Non-pigmented ciliary epithelial cell (primary cell): ENCODE measurements around the gene PRKCI.
"Not testable (repeated sequence)": the region's sequence is repeated elsewhere in the genome, so short reads cannot be mapped to it uniquely, and the experiment has no call there.

ENCODE experiments used
- DNase-seq: peaks from one replicate; pipeline ENCODE4 v3.0.0-alpha.2; 2010; ENCODE audit warnings: low read depth

The PRKCI gene

GRCh38 chr3:170343859-170344258 is 121.6 kb downstream of the PRKCI start:
- DNase-seq = not testable (repeated sequence)

DNA sequence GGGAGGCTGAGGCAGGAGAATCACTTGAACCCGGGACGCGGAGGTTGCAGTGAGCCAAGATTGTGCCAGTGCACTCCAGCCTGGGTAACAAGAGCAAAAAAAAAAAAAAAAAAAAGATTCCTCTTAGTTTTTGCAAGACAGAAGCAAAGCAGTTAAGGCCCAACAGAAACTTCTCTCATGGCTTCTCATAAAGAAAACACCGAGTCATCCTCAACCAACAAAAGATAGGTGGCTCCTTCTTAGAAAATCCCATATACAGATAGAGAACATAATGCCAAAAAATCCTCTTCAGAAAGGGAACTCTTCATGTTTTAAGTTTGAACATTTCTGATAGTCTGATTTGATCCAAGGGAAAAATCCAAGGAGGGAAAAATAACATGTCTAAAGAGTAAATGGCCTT is 122.7 kb downstream of the PRKCI start:
- no peak for DNase-seq

GRCh38 chr3:170346481-170347392 is 124.5 kb downstream of the PRKCI start:
- DNase-seq = no peak

- DNase-seq = no peak
Measured at GRCh38 chr3:170350515-170351413, 128.5 kb downstream of the PRKCI start.

- DNase-seq = no peak
Measured at GRCh38 chr3:170352936-170353335, 130.7 kb downstream of the PRKCI start.

- no peak for DNase-seq
Measured at GRCh38 chr3:170353485-170353884, 131.3 kb downstream of the PRKCI start.

GRCh38 chr3:170354760-170355159 is 132.5 kb downstream of the PRKCI start:
- no peak for DNase-seq
